WTC11 (cell line): ENCODE results near the gene PPP1R12B.

Source experiments
- CBFB ChIP-seq: sonication (generic); formaldehyde crosslinking; IDR thresholded peaks from 2 replicates; pipeline ENCODE4 v1.8.1; 2022; ENCODE audit warnings: mild to moderate bottlenecking, low read depth, missing genetic modification reagents
- CTCF ChIP-seq: fragments of 200-600 bp; IDR thresholded peaks from 2 replicates; pipeline ENCODE4 v1.8.0; 2022; ENCODE audit warnings: antibody characterized with exemption
- FOXP4 ChIP-seq: sonication (generic); formaldehyde crosslinking; IDR thresholded peaks from 2 replicates; pipeline ENCODE4 v1.8.0; 2022; ENCODE audit warnings: mild to moderate bottlenecking, missing genetic modification reagents
- GTF2I ChIP-seq: fragments of 250-450 bp; sonication (Bioruptor Pico); conservative IDR thresholded peaks from 2 replicates; pipeline ENCODE4 v1.4.0; 2021; ENCODE audit warnings: mild to moderate bottlenecking
- MAX ChIP-seq: sonication (generic); formaldehyde crosslinking; IDR thresholded peaks from 2 replicates; pipeline ENCODE4 v1.8.0; 2022; ENCODE audit warnings: mild to moderate bottlenecking, missing genetic modification reagents
- NFE2L1 ChIP-seq: sonication (generic); formaldehyde crosslinking; IDR thresholded peaks from 2 replicates; pipeline ENCODE4 v1.8.1; 2023; ENCODE audit warnings: missing genetic modification reagents
- SP1 ChIP-seq: sonication (generic); formaldehyde crosslinking; conservative IDR thresholded peaks from 2 replicates; pipeline ENCODE4 v1.8.1; 2022; ENCODE audit warnings: missing genetic modification reagents
- ZBTB21 ChIP-seq: sonication (generic); formaldehyde crosslinking; IDR thresholded peaks from 2 replicates; pipeline ENCODE4 v1.8.1; 2023; ENCODE audit warnings: mild to moderate bottlenecking, missing genetic modification reagents, borderline replicate concordance
- ZBTB43 ChIP-seq: sonication (generic); formaldehyde crosslinking; IDR thresholded peaks from 2 replicates; pipeline ENCODE4 v1.8.1; 2023; ENCODE audit warnings: mild to moderate bottlenecking, missing genetic modification reagents
- ZNF512 ChIP-seq: sonication (generic); formaldehyde crosslinking; IDR thresholded peaks from 2 replicates; pipeline ENCODE4 v1.8.1; 2022; ENCODE audit warnings: missing genetic modification reagents, borderline replicate concordance

GRCh38 chr1:202580619-202581018 is 232.1 kb downstream of the PPP1R12B start:
- no peak for TF ChIP-seq GTF2I (CRISPR knock-in tag)
- no peak for TF ChIP-seq CTCF
- no peak for TF ChIP-seq ZBTB21
- TF ChIP-seq ZNF512 (CRISPR knock-in tag), result no peak
- no peak for TF ChIP-seq FOXP4 (CRISPR knock-in tag)
- TF ChIP-seq CBFB (CRISPR knock-in tag), result no peak
- TF ChIP-seq ZBTB43 (CRISPR knock-in tag), result no peak
- no peak for TF ChIP-seq NFE2L1 (CRISPR knock-in tag)
- no peak for TF ChIP-seq MAX (CRISPR knock-in tag)
- no peak for TF ChIP-seq SP1 (CRISPR knock-in tag)
